UCSD-AML1 (cell line): ENCODE measurements around the gene HOMER2.
A peak's percentile ranks its signal among the peaks of the same experiment; 100 is the strongest.
"Not testable (repeated sequence)": the region's sequence is repeated elsewhere in the genome, so short reads cannot be mapped to it uniquely, and the experiment has no call there.

Experiments
- DNase-seq: peaks from one replicate; lab custom pipeline; 2025; ENCODE audit not compliant: unreplicated experiment; lab: John Stamatoyannopoulos, UW

The HOMER2 gene

DNA sequence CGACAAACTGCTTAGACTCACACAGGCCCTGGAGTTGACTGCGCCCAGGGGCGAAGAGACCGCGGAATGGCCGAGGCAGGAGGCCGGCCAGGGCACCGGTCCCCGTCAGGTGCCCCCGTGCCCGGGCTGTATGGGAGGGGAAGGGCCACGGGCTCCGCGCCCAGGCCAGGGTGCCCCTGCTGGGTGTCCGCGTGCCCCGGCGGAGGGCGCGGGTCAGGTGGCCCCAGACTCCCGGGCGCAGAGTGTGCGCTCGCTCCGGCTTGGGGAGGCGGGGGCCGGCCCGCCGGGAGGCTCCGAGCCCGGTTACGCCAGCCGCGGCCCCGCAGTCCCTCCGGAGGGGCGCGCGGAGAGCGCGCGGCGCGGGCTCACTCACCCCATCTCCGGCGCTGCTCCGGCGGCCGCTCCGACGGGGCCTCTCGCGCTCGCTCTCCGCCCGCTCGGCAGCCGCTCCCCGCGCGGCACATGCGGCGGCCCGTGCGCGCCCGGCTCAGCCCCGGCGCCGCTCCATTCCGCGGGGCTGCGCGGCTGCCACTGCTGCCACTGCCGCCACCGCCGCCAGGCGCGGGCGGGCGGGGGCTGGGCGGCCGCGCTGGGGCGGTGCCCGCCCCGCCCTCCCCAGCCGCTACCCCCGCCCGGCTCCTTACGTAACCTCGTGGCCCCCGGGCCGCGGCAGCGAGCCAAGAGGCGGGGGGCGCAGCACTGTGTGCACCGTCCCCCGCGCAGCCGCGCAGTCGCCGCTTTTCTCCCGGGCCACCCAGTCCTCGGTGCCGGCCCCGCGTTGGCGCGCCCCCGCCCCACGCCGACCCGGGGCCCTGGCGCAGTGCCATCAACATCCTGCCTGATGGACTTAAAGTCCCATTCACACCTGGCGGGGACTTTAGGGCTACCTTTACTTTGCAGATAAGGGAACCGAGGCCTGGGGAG lies at the start of gene HOMER2:
TSS of gene HOMER2 (minus strand) at position 563 of the 924 bp plus-strand sequence. CDS start at position 378, 185 bp downstream.
- peak; percentile 62 for DNase-seq

- DNase-seq, result not testable (repeated sequence)
These were observed 48.1 kb upstream of the HOMER2 start for GRCh38 chr15:83000672-83001031.

DNA sequence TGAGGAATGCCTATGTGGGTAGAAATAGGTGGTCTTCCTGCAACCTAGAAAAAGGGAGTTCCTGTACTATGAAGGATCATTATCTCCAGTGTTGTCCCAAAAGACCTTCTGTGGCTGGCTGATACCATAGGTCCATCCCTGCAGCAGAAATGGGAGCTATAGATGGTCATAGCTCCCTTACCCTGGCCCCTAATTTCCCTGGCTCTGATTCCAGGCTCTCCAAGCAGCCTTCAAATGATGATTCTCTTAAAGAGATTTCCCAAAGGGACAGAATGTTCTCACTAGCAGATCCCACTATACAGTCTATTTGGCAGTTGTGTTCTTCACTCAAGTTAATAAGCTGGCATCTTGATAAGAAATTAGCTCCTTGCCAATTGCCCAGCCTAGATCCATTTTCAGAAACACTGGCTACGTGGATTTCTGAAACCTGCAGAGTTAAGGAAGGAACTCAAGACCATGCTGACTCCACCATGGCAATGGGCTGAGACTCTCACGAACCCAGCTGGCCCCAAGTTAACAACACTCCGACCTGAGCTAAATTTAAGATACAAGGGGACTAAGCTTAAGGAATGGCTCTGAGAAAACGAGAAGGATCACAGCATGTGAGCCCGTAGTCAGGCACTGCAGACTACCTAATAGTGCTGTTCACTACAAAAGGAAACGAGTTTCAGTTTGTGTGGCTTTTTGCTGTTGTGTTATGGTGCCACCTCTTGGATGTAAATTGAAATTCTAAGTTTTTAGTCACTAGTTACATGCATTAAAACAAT lies 47.6 kb upstream of the HOMER2 start:
- peak; percentile 34 for DNase-seq

DNA sequence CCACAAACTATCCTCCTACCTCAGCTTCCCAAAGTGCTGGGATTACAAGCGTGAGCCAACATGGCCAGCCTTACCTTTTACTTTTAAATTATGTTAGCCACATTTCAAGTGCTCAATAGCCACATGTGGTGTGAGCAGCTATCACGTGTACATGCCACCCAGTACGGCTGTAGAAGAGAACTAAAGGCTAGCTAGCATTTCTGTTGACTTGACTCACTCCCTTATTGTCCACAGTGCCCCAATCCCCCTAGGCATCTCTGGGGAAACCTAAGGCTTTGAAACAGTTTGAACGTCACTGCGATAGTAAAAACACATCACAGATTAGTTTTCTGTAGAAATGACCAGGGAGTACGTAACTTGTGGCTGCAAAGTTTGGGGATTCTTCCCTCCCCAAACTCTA lies 46.9 kb upstream of the HOMER2 start:
- no peak for DNase-seq

DNA sequence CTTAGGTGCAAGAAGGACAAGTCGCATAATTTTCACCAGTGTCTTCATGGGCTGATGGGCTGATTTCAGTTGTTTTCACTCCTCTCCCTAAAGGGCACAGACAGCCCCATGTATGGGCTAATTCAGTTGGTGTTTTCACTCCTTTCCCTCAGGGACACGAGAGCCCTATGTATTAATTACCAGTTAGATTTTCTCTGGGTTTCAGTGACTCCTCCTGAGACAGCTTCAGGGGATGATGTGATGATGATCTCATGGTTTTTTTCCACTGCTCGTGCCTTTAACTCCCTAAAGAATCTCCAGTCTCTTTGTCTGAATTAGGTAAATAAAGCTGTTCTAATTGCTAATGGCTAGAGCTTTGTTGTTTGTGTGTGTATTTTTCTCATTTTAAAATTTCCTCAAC lies 43.4 kb upstream of the HOMER2 start:
- DNase-seq, result no peak

DNA sequence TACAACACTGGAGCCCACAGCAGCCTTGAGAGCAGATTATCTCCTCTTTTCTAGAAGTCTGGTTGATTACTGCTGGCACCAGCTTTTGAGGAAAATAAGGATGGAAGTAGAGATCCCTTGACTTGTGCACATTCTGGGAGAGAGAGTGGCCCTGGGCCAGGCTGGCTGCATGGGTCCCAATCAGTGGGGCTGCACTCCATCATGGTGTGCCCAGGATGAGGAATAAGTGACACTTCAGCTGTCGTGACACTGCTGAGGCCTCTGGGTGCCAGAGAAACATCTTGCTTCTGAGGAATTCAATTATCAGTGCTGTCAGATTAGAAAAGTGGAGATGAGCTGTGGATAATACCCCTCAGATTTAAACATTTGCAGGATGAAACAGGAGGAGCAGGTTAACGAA lies 42.6 kb upstream of the HOMER2 start:
- no peak for DNase-seq

- DNase-seq, result no peak
These were observed 40.6 kb upstream of the HOMER2 start for GRCh38 chr15:82993144-82993543.

DNA sequence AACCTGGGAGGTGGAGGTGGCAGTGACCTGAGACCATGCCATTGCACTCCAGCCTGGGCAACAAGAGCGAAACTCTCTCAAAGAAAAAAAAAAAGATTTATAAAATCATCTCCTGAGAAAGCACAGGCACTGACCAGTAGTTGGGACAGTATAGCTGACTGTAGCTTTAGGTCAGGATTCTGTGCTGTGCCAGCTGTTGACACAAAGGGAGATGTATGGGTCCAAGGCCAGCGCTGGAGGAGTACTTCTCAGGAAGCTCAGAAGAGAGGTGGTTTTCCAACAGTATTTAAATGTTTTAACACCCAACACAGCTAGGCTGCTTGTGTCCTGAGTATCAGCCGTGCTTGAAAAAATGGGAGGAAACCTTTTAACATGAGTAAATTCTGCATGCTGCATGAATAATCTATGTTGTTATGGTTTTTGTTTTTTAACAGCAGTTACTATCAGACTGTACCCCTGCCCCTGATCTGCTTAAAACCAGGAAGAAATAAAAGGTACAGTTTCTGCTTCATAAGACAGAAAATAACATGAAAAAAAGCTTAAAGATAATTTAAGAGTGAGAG lies 40.0 kb upstream of the HOMER2 start:
- no peak for DNase-seq

DNA sequence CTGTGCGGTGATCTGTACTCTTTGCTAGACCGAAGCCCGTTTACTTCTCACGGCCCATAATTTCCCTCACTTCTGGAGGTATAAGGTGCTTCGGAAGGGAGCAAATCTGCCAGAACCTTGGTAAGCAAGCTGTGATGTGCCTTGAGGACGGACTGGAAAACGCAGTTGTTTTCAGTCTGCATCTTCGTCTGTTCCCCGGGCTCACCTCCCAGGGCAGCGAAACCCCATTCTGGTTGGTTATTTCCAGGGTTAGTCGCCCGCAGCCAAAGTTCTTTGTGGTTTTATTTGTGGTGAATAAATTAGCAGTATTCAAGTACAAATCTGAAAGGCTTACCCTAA lies 33.9 kb upstream of the HOMER2 start:
- no peak for DNase-seq

- DNase-seq, result peak; percentile 86
These were observed 33.3 kb upstream of the HOMER2 start, which contains the start of gene RAMAC for GRCh38 chr15:82985688-82986441. TSS of gene RAMAC (plus strand) at chr15:82986210. CDS start at chr15:82989019, 2,809 bp downstream.

- DNase-seq, result no peak
These were observed 28.5 kb upstream of the HOMER2 start for GRCh38 chr15:82980981-82981380.

GRCh38 chr15:82979726-82980125 lies 27.2 kb upstream of the HOMER2 start:
- no peak for DNase-seq

GRCh38 chr15:82978438-82978837 lies 25.9 kb upstream of the HOMER2 start:
- DNase-seq, result no peak

- DNase-seq, result no peak
These were observed 24.6 kb upstream of the HOMER2 start for GRCh38 chr15:82977076-82977475.

- DNase-seq, result no peak
These were observed 20.5 kb upstream of the HOMER2 start for GRCh38 chr15:82972990-82973389.

- DNase-seq, result no peak
These were observed 18.9 kb upstream of the HOMER2 start for GRCh38 chr15:82971218-82971984.

DNA sequence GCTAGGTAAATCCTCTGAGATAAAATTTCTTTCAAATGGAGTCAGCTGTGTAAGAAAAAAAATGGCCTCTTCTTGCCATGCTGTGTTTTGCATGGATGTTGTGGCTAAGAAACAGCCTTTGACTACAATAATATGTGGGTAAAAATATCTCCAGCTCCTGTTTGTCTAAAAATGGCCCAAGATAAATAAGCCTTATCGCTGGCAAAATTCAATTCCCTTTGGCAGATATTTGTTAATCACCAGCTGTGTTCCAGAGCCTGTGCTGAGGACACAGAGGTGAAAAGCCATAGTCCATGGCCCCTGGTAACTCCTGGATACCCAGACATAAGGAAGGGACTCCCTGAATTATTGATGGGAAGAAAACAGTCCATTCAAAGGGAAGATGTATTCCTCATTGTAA lies 18.2 kb upstream of the HOMER2 start:
- no peak for DNase-seq

DNA sequence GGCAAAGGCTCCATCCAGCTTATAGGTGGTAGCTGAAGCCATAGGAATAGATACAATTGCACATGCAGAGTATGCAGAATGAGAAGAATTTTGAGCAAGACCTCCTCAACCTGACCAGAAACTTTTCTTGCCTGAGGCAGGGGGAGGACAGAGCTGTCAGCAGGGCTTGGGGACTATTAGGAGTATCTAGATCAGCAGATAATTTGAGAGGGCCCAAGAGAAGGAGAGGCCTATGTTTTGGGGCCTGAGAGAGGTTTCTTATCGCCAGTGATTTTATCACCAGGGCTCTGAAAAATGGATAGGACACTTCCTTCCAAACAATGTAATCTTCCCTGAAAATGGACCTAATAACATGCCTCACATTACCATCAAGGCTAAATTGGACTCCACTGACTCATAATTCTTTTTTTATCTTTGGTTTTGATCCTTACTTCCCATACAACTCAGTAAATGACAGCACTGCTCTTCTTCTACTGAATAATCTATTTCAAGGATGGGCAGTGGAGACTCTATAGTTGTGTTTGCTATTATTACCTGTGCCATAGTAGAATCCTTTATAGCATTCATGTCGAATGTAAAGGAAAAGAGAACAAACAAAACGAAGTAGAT lies 17.7 kb upstream of the HOMER2 start:
- DNase-seq, result no peak

DNA sequence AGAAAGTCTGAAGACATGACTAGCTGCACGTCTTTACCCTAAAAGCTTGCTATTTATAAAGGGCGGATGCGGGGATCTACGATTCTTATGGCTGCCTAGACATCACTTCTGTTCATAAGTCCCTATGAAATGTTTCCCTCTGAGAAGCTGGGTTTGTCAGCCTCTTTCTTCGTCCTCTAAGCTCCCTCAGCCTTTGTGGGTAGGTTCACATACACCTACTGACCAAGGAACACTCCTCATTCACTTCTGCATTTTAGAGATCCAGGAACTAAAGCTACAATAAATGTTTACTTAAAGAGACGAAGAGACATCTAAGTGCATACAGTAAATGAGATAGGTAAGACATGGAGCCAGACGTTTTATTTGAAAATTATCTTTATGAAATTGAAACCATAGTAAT lies 16.8 kb upstream of the HOMER2 start:
- DNase-seq, result no peak

DNA sequence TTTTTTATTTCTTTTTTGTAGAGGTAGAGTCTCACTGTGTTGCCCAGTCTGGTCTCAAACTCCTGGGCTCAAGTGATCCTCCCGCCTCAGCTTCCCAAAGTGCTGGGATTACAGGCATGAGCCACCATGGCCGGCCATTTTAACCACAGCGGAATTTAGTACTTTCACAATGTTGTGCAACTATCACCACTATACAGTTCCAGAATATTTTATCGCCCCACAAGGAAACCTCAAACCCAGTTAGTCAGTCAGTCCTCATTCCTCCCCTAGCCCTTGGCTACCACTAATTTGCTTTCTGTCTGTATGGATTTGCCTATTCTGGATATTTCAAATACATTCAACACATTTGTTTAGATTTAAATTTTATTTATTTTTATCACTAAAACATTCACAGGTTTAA lies 15.5 kb upstream of the HOMER2 start:
- no peak for DNase-seq
